ENCODE data around the gene SDHA. TPM values are rescaled to one million over a fixed set of nuclear protein-coding genes. Genes with fewer than 3 reads are reported as not detected.

Gene SDHA
- total and polyA plus RNA-seq, 2 donors from 2014 or later: 135 to 256 TPM

DNA sequence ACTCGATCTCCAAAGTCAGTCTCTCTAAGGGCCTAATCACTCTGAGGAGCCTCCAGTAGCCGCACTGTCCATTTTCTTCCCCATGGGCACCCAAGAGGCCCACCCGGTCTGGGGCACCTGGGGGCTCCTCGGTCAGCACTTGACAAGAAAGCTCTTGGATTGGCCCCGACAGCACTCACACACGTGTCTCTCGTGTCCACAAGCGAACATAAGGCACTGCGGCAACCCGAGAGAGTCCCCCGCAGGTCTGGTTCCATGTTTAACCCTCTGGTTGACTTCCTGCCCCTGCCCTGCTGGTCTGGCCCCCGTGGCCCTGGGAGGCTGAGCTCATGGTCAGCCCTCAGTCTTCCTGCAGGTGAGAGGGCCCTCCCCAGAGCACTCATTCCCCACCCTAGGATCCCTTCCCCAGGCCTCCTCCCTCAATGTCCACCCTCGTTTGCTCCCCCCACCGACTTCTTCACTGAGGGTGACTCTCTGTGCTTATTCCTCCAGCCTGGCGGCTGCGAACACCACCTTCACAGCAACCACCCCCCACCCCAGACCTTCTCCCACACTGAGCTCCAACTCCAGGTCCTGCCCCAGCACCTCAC, 43.1 kb upstream of the SDHA start:
- Histone ChIP-seq H3K27ac (ENCODE audit: low read depth in 2 of 2, low read length in 2 of 2) (no peak overlapping the region), H3K4me1 (ENCODE audit: control insufficient read depth in 2 of 3, insufficient read depth in 2 of 3, low read depth in 1 of 3, low read length in 3 of 3) (no peaks in the 10 kb centered on the region), H3K9me3 (ENCODE audit: control insufficient read depth in 2 of 3, insufficient read depth in 1 of 3, low read length in 3 of 3) (no peaks in the 10 kb centered on the region), H3K4me3 (ENCODE audit: low read length in 3 of 3) (no peak overlapping the region), H3K36me3 (ENCODE audit: control insufficient read depth in 2 of 3, insufficient read depth in 3 of 3, low read length in 3 of 3) (no peaks in the 10 kb centered on the region), H3K27me3 (ENCODE audit: control insufficient read depth, insufficient read depth, low read length) (no peaks in the 10 kb centered on the region), H3K9ac (ENCODE audit: low read length in 3 of 3) (no peak overlapping the region)
- DNase-seq (no peak), FAIRE-seq (no peak)
- TF ChIP-seq, protein P1, sequence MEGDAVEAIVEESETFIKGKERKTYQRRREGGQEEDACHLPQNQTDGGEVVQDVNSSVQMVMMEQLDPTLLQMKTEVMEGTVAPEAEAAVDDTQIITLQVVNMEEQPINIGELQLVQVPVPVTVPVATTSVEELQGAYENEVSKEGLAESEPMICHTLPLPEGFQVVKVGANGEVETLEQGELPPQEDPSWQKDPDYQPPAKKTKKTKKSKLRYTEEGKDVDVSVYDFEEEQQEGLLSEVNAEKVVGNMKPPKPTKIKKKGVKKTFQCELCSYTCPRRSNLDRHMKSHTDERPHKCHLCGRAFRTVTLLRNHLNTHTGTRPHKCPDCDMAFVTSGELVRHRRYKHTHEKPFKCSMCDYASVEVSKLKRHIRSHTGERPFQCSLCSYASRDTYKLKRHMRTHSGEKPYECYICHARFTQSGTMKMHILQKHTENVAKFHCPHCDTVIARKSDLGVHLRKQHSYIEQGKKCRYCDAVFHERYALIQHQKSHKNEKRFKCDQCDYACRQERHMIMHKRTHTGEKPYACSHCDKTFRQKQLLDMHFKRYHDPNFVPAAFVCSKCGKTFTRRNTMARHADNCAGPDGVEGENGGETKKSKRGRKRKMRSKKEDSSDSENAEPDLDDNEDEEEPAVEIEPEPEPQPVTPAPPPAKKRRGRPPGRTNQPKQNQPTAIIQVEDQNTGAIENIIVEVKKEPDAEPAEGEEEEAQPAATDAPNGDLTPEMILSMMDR (IDR thresholded peaks at IDR 0.05; ENCODE audit: borderline replicate concordance, extremely low read depth, insufficient read depth): no peak
- intact Hi-C loops (cut with DNase I): no loop called here

DNA sequence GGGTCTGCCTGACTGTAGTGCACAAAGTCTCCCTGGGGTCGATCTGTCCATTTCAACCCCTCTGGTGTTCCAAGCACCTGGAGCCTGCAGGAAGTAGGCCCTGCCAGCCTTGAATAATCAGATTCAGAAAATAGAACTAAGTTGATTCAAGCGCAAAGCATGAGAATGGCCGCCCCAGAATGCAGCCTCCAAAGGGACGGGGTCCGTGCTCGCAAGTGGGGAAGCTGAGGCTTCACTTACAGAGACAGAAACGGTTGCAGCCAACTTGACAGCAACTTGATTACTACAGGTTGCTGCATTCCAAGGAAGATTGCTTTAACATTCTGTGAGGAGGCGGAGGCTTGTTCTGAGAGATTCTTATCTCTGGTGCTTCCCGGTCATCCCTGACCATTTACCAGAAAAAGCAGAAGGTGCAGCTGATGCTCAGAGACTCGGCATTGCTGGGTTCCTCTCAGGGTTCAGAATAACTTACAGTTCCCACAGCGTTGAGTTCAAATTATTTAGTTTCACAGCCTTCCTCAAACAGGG, 41.8 kb upstream of the SDHA start:
- no peaks in the 10 kb centered on the region for H3K36me3 ChIP-seq (ENCODE audit: control insufficient read depth in 2 of 3, insufficient read depth in 3 of 3, low read length in 3 of 3)
- H3K27ac ChIP-seq (ENCODE audit: low read depth in 2 of 2, low read length in 2 of 2): no peak overlapping the region
- no peak for FAIRE-seq
- DNase-seq: peak in 1 of 5 donors; percentile 26
- H3K9me3 ChIP-seq (ENCODE audit: control insufficient read depth in 2 of 3, insufficient read depth in 1 of 3, low read length in 3 of 3): no peaks in the 10 kb centered on the region
- no peak overlapping the region for H3K9ac ChIP-seq (ENCODE audit: low read length in 3 of 3)
- H3K4me1 ChIP-seq (ENCODE audit: control insufficient read depth in 2 of 3, insufficient read depth in 2 of 3, low read depth in 1 of 3, low read length in 3 of 3): no peaks in the 10 kb centered on the region
- TF ChIP-seq, protein P1 (IDR thresholded peaks at IDR 0.05; ENCODE audit: borderline replicate concordance, extremely low read depth, insufficient read depth): no peak
- no peaks in the 10 kb centered on the region for H3K27me3 ChIP-seq (ENCODE audit: control insufficient read depth, insufficient read depth, low read length)
- intact Hi-C loops (cut with DNase I): no loop called here
- H3K4me3 ChIP-seq (ENCODE audit: low read length in 3 of 3): no peak overlapping the region

DNA sequence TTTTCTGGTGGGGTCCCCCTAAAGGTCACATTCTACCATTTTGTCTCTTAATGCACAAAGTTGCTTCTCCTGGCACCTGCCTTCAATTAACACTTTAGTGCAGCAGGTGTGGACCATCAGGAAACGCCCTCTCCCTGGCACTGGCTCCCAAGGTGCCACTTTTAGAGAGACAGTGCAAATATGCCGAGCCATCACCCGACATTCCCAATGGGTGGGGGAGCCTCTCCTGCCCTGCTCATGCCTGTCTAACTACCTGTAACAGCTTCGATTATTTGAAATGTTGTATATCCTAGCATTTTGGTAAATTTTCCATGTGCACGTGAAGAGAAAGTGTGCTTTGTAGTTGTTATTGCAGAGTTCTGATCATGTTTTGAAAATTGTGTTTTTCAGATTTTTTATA, 40.0 kb upstream of the SDHA start:
- Histone ChIP-seq H3K27ac (ENCODE audit: low read depth in 2 of 2, low read length in 2 of 2) (no peak overlapping the region), H3K36me3 (ENCODE audit: control insufficient read depth in 2 of 3, insufficient read depth in 3 of 3, low read length in 3 of 3) (no peaks in the 10 kb centered on the region), H3K27me3 (ENCODE audit: control insufficient read depth, insufficient read depth, low read length) (no peaks in the 10 kb centered on the region), H3K4me3 (ENCODE audit: low read length in 3 of 3) (no peak overlapping the region), H3K9ac (ENCODE audit: low read length in 3 of 3) (no peak overlapping the region), H3K4me1 (ENCODE audit: control insufficient read depth in 2 of 3, insufficient read depth in 2 of 3, low read depth in 1 of 3, low read length in 3 of 3) (no peaks in the 10 kb centered on the region), H3K9me3 (ENCODE audit: control insufficient read depth in 2 of 3, insufficient read depth in 1 of 3, low read length in 3 of 3) (no peaks in the 10 kb centered on the region)
- FAIRE-seq (no peak), DNase-seq (no peak)
- TF ChIP-seq, protein P1 (IDR thresholded peaks at IDR 0.05; ENCODE audit: borderline replicate concordance, extremely low read depth, insufficient read depth): no peak
- intact Hi-C loops (cut with DNase I): no loop called here

DNA sequence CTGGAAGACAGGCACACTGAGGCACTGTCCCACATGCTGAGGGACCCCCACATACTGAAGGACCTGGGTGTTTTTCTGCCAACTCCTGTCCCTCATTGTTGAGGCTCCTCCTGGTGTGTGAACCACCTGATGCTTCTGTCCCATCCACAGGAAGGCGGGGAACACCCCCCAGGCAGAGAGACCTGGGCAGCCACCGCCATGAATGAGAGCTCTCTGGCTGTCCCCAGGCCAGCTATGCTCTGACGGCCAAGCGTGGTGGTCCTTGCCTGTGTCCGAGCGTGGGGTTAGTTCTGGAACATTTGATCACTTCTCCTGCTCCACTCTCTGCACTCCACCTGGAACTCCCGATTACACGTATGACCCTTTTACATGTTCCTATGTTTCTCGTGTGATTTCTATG, 38.7 kb upstream of the SDHA start:
- Histone ChIP-seq H3K9me3 (ENCODE audit: control insufficient read depth in 2 of 3, insufficient read depth in 1 of 3, low read length in 3 of 3) (no peaks in the 10 kb centered on the region), H3K4me1 (ENCODE audit: control insufficient read depth in 2 of 3, insufficient read depth in 2 of 3, low read depth in 1 of 3, low read length in 3 of 3) (no peaks in the 10 kb centered on the region), H3K9ac (ENCODE audit: low read length in 3 of 3) (no peak overlapping the region), H3K27me3 (ENCODE audit: control insufficient read depth, insufficient read depth, low read length) (no peaks in the 10 kb centered on the region), H3K4me3 (ENCODE audit: low read length in 3 of 3) (no peak overlapping the region), H3K36me3 (ENCODE audit: control insufficient read depth in 2 of 3, insufficient read depth in 3 of 3, low read length in 3 of 3) (no peaks in the 10 kb centered on the region), H3K27ac (ENCODE audit: low read depth in 2 of 2, low read length in 2 of 2) (no peak overlapping the region)
- TF ChIP-seq, protein P1 (IDR thresholded peaks at IDR 0.05; ENCODE audit: borderline replicate concordance, extremely low read depth, insufficient read depth): no peak
- FAIRE-seq (no peak), DNase-seq (no peak)
- intact Hi-C loops (cut with DNase I): no loop called here
